ENCODE measurements around the gene BRD3OS. TPM values are rescaled to one million over a fixed set of nuclear protein-coding genes. Genes with fewer than 3 reads are reported as not detected.

The BRD3OS gene
- total and polyA plus RNA-seq, 10 of the 15 experiments (the other 5 are each of a cell fraction or from before 2014, with no cell fraction given): 2.1 to 13.7 (median 10.7) TPM

DNA sequence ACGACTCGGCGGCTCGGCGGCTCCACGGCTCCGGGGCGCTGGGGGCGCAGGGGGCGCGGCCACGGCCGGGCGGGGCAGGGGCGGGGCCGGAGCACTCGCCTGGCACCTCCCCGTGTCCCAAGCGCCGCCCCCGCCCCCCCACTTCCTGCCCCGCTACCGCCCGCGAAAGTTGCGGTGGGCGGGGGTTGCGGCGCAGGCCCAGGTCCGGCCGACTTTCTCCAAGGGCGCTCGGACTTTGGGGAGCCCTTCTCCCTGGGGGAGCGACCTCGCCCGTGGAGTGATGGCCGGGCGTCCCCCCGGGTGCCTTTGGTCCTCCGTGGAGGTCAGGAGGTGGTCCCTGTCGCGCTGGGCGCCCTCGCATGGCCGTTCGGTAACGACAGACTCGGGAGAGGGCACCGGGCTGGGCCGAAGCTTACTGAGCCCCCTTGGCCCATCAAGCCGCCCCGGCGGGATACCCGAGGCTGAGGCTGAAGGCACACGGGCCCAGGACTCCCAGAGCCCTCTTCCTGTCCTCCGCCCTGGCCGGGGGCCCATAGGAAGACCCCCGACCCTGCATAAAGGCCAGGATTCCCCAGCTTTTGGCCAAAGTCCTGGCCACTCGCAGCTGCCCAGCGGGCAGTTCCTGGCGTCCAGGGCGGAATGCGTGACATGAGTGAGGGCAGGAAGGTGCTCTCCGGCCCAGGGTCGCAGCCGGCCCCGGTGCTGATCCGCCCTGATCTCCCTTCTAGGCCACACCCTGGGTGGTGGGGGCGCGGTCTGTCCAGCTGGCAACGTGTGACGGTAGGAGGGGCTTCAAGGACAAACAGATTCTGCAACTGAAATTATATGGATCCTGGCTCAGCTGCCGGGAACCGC, 32.3 kb upstream of the BRD3OS start (continued):
- TF ChIP-seq, protein P1, sequence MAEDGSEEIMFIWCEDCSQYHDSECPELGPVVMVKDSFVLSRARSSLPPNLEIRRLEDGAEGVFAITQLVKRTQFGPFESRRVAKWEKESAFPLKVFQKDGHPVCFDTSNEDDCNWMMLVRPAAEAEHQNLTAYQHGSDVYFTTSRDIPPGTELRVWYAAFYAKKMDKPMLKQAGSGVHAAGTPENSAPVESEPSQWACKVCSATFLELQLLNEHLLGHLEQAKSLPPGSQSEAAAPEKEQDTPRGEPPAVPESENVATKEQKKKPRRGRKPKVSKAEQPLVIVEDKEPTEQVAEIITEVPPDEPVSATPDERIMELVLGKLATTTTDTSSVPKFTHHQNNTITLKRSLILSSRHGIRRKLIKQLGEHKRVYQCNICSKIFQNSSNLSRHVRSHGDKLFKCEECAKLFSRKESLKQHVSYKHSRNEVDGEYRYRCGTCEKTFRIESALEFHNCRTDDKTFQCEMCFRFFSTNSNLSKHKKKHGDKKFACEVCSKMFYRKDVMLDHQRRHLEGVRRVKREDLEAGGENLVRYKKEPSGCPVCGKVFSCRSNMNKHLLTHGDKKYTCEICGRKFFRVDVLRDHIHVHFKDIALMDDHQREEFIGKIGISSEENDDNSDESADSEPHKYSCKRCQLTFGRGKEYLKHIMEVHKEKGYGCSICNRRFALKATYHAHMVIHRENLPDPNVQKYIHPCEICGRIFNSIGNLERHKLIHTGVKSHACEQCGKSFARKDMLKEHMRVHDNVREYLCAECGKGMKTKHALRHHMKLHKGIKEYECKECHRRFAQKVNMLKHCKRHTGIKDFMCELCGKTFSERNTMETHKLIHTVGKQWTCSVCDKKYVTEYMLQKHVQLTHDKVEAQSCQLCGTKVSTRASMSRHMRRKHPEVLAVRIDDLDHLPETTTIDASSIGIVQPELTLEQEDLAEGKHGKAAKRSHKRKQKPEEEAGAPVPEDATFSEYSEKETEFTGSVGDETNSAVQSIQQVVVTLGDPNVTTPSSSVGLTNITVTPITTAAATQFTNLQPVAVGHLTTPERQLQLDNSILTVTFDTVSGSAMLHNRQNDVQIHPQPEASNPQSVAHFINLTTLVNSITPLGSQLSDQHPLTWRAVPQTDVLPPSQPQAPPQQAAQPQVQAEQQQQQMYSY (CRISPR knock-in tag; IDR thresholded peaks at IDR 0.05): no peak
- TF ChIP-seq BCL11A (IDR thresholded peaks at IDR 0.05; ENCODE audit: low read depth, low read length): no peak
- no peak for TF ChIP-seq POLR2AphosphoS5 (IDR thresholded peaks at IDR 0.05; ENCODE audit: low read length)
- TF ChIP-seq RAD51 (IDR thresholded peaks at IDR 0.05): no peak
- TF ChIP-seq, protein P2, sequence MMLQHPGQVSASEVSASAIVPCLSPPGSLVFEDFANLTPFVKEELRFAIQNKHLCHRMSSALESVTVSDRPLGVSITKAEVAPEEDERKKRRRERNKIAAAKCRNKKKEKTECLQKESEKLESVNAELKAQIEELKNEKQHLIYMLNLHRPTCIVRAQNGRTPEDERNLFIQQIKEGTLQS (IDR thresholded peaks at IDR 0.05; ENCODE audit: borderline replicate concordance, extremely low read depth, low read depth, low read length): no peak
- TF ChIP-seq TCF3 (IDR thresholded peaks at IDR 0.05; ENCODE audit: borderline replicate concordance, insufficient read depth, low read depth, low read length): no peak
- TF ChIP-seq NFYA (IDR thresholded peaks at IDR 0.05; ENCODE audit: borderline replicate concordance, low read depth, low read length): no peak
- TF ChIP-seq YBX1 (IDR thresholded peaks at IDR 0.05): no peak
- TF ChIP-seq SREBF1 (IDR thresholded peaks at IDR 0.05; ENCODE audit: low read length): no peak
- TF ChIP-seq RFX5 (IDR thresholded peaks at IDR 0.05; ENCODE audit: low read depth, low read length): no peak
- TF ChIP-seq BACH1 (IDR thresholded peaks at IDR 0.05; ENCODE audit: borderline replicate concordance): peak; percentile 32; the same call in 1 of the 2 replicates
- TF ChIP-seq NKRF (conservative IDR thresholded peaks at IDR 0.05): no peak
- TF ChIP-seq KLF5 (IDR thresholded peaks at IDR 0.05; ENCODE audit: partially characterized antibody): peak; percentile 23
- no peak for TF ChIP-seq NFXL1 (IDR thresholded peaks at IDR 0.05; ENCODE audit: borderline replicate concordance)
- no peak for TF ChIP-seq EED (IDR thresholded peaks at IDR 0.05; ENCODE audit: low read depth)
- TF ChIP-seq CEBPB (IDR thresholded peaks at IDR 0.05; ENCODE audit: borderline replicate concordance in 1 of 2, low read depth in 2 of 2, low read length in 2 of 2): no peak
- TF ChIP-seq TAF1 (IDR thresholded peaks at IDR 0.05; ENCODE audit: borderline replicate concordance, low read depth, low read length): no peak
- TF ChIP-seq TBL1XR1 (IDR thresholded peaks at IDR 0.05; ENCODE audit: low read depth, low read length): no peak
- TF ChIP-seq CBX5 (IDR thresholded peaks at IDR 0.05; ENCODE audit: low read depth): no peak
- TF ChIP-seq WRNIP1 (IDR thresholded peaks at IDR 0.05; ENCODE audit: borderline replicate concordance, low read depth, low read length): no peak
- peak; percentile 84 for TF ChIP-seq RUNX3 (IDR thresholded peaks at IDR 0.05; ENCODE audit: low read length)
- TF ChIP-seq, protein P3, sequence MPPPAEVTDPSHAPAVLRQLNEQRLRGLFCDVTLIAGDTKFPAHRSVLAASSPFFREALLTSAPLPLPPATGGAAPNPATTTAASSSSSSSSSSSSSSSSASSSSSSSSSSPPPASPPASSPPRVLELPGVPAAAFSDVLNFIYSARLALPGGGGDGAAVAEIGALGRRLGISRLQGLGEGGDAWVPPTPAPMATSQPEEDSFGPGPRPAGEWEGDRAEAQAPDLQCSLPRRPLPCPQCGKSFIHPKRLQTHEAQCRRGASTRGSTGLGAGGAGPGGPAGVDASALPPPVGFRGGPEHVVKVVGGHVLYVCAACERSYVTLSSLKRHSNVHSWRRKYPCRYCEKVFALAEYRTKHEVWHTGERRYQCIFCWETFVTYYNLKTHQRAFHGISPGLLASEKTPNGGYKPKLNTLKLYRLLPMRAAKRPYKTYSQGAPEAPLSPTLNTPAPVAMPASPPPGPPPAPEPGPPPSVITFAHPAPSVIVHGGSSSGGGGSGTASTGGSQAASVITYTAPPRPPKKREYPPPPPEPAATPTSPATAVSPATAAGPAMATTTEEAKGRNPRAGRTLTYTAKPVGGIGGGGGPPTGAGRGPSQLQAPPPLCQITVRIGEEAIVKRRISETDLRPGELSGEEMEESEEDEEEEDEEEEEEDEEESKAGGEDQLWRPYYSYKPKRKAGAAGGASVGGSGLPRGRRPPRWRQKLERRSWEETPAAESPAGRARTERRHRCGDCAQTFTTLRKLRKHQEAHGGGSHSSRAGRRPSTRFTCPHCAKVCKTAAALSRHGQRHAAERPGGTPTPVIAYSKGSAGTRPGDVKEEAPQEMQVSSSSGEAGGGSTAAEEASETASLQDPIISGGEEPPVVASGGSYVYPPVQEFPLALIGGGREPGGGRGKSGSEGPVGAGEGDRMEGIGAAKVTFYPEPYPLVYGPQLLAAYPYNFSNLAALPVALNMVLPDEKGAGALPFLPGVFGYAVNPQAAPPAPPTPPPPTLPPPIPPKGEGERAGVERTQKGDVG (CRISPR knock-in tag; IDR thresholded peaks at IDR 0.05): no peak

All from GM12878 (cell line).